ENCODE results near the gene CELA2A. TPM values are rescaled to one million over a fixed set of nuclear protein-coding genes. Genes with fewer than 3 reads are reported as not detected.

The CELA2A gene
- total and polyA plus RNA-seq, 2 of the 13 experiments (the other 11 are each of a cell fraction or from before 2014, with no cell fraction given) = not detected

GRCh38 chr1:15440357-15440756, 16.2 kb upstream of the CELA2A start:
- CTCF ChIA-PET (ENCODE audit: low intra/inter-chr PET ratio, low total read pairs) = no interaction called here
- POLR2A ChIA-PET = no interaction called here
- H2AFZ ChIP-seq (ENCODE audit: low read length) = no peak overlapping the region
- H3K9me3 ChIP-seq (ENCODE audit: low read length) = no peaks in the 10 kb centered on the region
- no TSS peak for BruUV-seq (replicated peaks)
- no peaks in the 10 kb centered on the region for H3K36me3 ChIP-seq (replicated peaks in 1 of 2; ENCODE audit: control insufficient read depth in 1 of 2, insufficient read depth in 2 of 2, low read length in 2 of 2)
- in situ Hi-C loops (cut with HindIII; ENCODE audit: extremely low pct_ligation_motif_present, low pct_unique_long_range_greater_than_20kb) = no loop called here
- H3K4me3 ChIP-seq (replicated peaks in 1 of 3; ENCODE audit: insufficient read depth in 1 of 3, low read depth in 2 of 3, low read length in 3 of 3) = no peak overlapping the region
- ATAC-seq (no peak), FAIRE-seq (no peak), DNase-seq (ENCODE audit: low spot score) (no peak)
- 29% methylated on average over 1 of the region's 13 CpGs for WGBS (ENCODE audit: low lambda C conversion rate)
- no peak overlapping the region for H3K4me2 ChIP-seq (ENCODE audit: low read depth, low read length)
- no peaks in the 10 kb centered on the region for H3K79me2 ChIP-seq (ENCODE audit: insufficient read depth, low read length)
- TF ChIP-seq ZNF562 (CRISPR knock-in tag; IDR thresholded peaks at IDR 0.05; ENCODE audit: borderline replicate concordance) (no peak), ZNF12 (CRISPR knock-in tag; IDR thresholded peaks at IDR 0.05) (no peak), RXRA (CRISPR knock-in tag; IDR thresholded peaks at IDR 0.05) (no peak), GLI4 (CRISPR knock-in tag; IDR thresholded peaks at IDR 0.05; ENCODE audit: borderline replicate concordance) (no peak), ZNF24 (IDR thresholded peaks at IDR 0.05) (no peak), ZFP41 (CRISPR knock-in tag; IDR thresholded peaks at IDR 0.05; ENCODE audit: borderline replicate concordance) (no peak), NR2F2 (IDR thresholded peaks at IDR 0.05; ENCODE audit: borderline replicate concordance, low read depth) (no peak), ZNF20 (CRISPR knock-in tag; IDR thresholded peaks at IDR 0.05) (no peak), HDAC2 (CRISPR knock-in tag; IDR thresholded peaks at IDR 0.05) (no peak), RELA (CRISPR knock-in tag; IDR thresholded peaks at IDR 0.05) (no peak)
- intact Hi-C loops (cut with micrococcal nuclease; ENCODE audit: unreplicated experiment) = no loop called here
- no peak overlapping the region for H3K9ac ChIP-seq (ENCODE audit: insufficient read depth, low read depth, low read length)
- 0 out of 2 replicates have a peak, but pooled peaks cover 3% of the 10 kb centered on the region for H4K20me1 ChIP-seq (ENCODE audit: insufficient read depth, low read length)
- H3K4me1 ChIP-seq (ENCODE audit: insufficient read depth, low read length) = peaks cover 15% of the 10 kb centered on the region
- peaks cover 0 to 11% of the 10 kb centered on the region in 2 experiments; a peak in 3 of 5 replicates for H3K27me3 ChIP-seq (ENCODE audit: control insufficient read depth in 1 of 2, insufficient read depth in 2 of 2, low read length in 2 of 2)
- no peak overlapping the region for H3K27ac ChIP-seq (ENCODE audit: extremely low read length, insufficient read depth, low read length)

GRCh38 chr1:15441247-15441646, 15.3 kb upstream of the CELA2A start:
- BruUV-seq (replicated peaks) = no TSS peak
- CTCF ChIA-PET (ENCODE audit: low intra/inter-chr PET ratio, low total read pairs) = no interaction called here
- 0 out of 2 replicates have a peak, but pooled peaks cover 3% of the 10 kb centered on the region for H4K20me1 ChIP-seq (ENCODE audit: insufficient read depth, low read length)
- no peaks in the 10 kb centered on the region for H3K79me2 ChIP-seq (ENCODE audit: insufficient read depth, low read length)
- H3K27ac ChIP-seq (ENCODE audit: extremely low read length, insufficient read depth, low read length) = no peak overlapping the region
- 36% methylated on average over 6 of the region's 6 CpGs for WGBS (ENCODE audit: low lambda C conversion rate)
- no peak overlapping the region for H3K9ac ChIP-seq (ENCODE audit: insufficient read depth, low read depth, low read length)
- peaks cover 15% of the 10 kb centered on the region for H3K4me1 ChIP-seq (ENCODE audit: insufficient read depth, low read length)
- ATAC-seq (no peak), FAIRE-seq (no peak), DNase-seq (ENCODE audit: low spot score) (no peak)
- in situ Hi-C loops (cut with HindIII; ENCODE audit: extremely low pct_ligation_motif_present, low pct_unique_long_range_greater_than_20kb) (no loop called here), intact Hi-C loops (cut with micrococcal nuclease; ENCODE audit: unreplicated experiment) (no loop called here)
- H3K4me2 ChIP-seq (ENCODE audit: low read depth, low read length) = no peak overlapping the region
- H2AFZ ChIP-seq (ENCODE audit: low read length) = no peak overlapping the region
- peaks cover 0 to 11% of the 10 kb centered on the region in 2 experiments; a peak in 3 of 5 replicates for H3K27me3 ChIP-seq (ENCODE audit: control insufficient read depth in 1 of 2, insufficient read depth in 2 of 2, low read length in 2 of 2)
- H3K9me3 ChIP-seq (ENCODE audit: low read length) = no peaks in the 10 kb centered on the region
- POLR2A ChIA-PET = no interaction called here
- no peak overlapping the region for H3K4me3 ChIP-seq (replicated peaks in 1 of 3; ENCODE audit: insufficient read depth in 1 of 3, low read depth in 2 of 3, low read length in 3 of 3)
- H3K36me3 ChIP-seq (replicated peaks in 1 of 2; ENCODE audit: control insufficient read depth in 1 of 2, insufficient read depth in 2 of 2, low read length in 2 of 2) = no peaks in the 10 kb centered on the region
- TF ChIP-seq SKIL (CRISPR knock-in tag; IDR thresholded peaks at IDR 0.05; ENCODE audit: borderline replicate concordance) = no peak
- no peak for TF ChIP-seq ASH2L (IDR thresholded peaks at IDR 0.05; ENCODE audit: insufficient read length, low read depth, low read length)
- no peak for TF ChIP-seq PAX8 (CRISPR knock-in tag; IDR thresholded peaks at IDR 0.05; ENCODE audit: borderline replicate concordance)
- no peak for TF ChIP-seq RBM22 (optimal IDR thresholded peaks at IDR 0.05; ENCODE audit: low read length)
- TF ChIP-seq ZNF615 (CRISPR knock-in tag; IDR thresholded peaks at IDR 0.05; ENCODE audit: borderline replicate concordance) = no peak
- no peak for TF ChIP-seq ZNF251 (CRISPR knock-in tag; IDR thresholded peaks at IDR 0.05)
- no peak for TF ChIP-seq ZBTB43 (CRISPR knock-in tag; conservative IDR thresholded peaks at IDR 0.05)
- TF ChIP-seq KLF16 (CRISPR knock-in tag; IDR thresholded peaks at IDR 0.05) = no peak

Measured in HepG2 (cell line).